Measurements from ENCODE around the gene TNNC1.

The TNNC1 gene

GRCh38 chr3:52402706-52403270 lies 51.1 kb downstream of the TNNC1 start:
- no peak overlapping the region for H3K4me3 ChIP-seq (ENCODE audit: low read depth, low read length)

- no peak overlapping the region for H3K4me3 ChIP-seq (ENCODE audit: low read depth, low read length)
Observed at GRCh38 chr3:52402101-52402521, 51.7 kb downstream of the TNNC1 start.

- H3K4me3 ChIP-seq (ENCODE audit: low read depth, low read length) = no peak overlapping the region
Observed at GRCh38 chr3:52401551-52401950, 52.3 kb downstream of the TNNC1 start.

Data from iPS-11a (cell line).